WTC11 (cell line): Measurements from ENCODE around the gene GNB2.
"Not testable (repeated sequence)": the region's sequence is repeated elsewhere in the genome, so short reads cannot be mapped to it uniquely, and the experiment has no call there.

Experiments
- ATF1 ChIP-seq: sonication (generic); formaldehyde crosslinking; IDR thresholded peaks from 2 replicates; pipeline ENCODE4 v1.8.1; 2023; ENCODE audit warnings: mild to moderate bottlenecking, moderate library complexity, missing genetic modification reagents
- IRF2 ChIP-seq: sonication (generic); formaldehyde crosslinking; IDR thresholded peaks from 2 replicates; pipeline ENCODE4 v1.8.0; 2022; ENCODE audit warnings: low read depth, missing genetic modification reagents, borderline replicate concordance
- NFYB ChIP-seq: sonication (generic); formaldehyde crosslinking; conservative IDR thresholded peaks from 2 replicates; pipeline ENCODE4 v1.8.0; 2022; ENCODE audit warnings: low read depth, missing genetic modification reagents
- NR2C2 ChIP-seq: sonication (generic); formaldehyde crosslinking; IDR thresholded peaks from 2 replicates; pipeline ENCODE4 v1.8.0; 2022; ENCODE audit warnings: mild to moderate bottlenecking, missing genetic modification reagents
- SP1 ChIP-seq: sonication (generic); formaldehyde crosslinking; conservative IDR thresholded peaks from 2 replicates; pipeline ENCODE4 v1.8.1; 2022; ENCODE audit warnings: missing genetic modification reagents
- TEAD1 ChIP-seq: sonication (generic); formaldehyde crosslinking; IDR thresholded peaks from 2 replicates; pipeline ENCODE4 v1.8.0; 2022; ENCODE audit warnings: mild to moderate bottlenecking, missing genetic modification reagents
- TF ChIP-seq, protein P1 (sequence below): sonication (generic); formaldehyde crosslinking; IDR thresholded peaks from 2 replicates; pipeline ENCODE4 v1.8.0; 2022; ENCODE audit warnings: mild to moderate bottlenecking, missing genetic modification reagents
- TF ChIP-seq, protein P2 (sequence below): fragments of 200-600 bp; IDR thresholded peaks from 2 replicates; pipeline ENCODE4 v1.8.0; 2022; ENCODE audit warnings: antibody characterized with exemption
- TF ChIP-seq, protein P3 (sequence below): sonication (generic); formaldehyde crosslinking; IDR thresholded peaks from 2 replicates; pipeline ENCODE4 v1.8.0; 2022; ENCODE audit warnings: mild to moderate bottlenecking, missing genetic modification reagents
- TF ChIP-seq, protein P4 (sequence below): sonication (generic); formaldehyde crosslinking; IDR thresholded peaks from 2 replicates; pipeline ENCODE4 v1.8.0; 2022; ENCODE audit warnings: missing genetic modification reagents

DNA sequence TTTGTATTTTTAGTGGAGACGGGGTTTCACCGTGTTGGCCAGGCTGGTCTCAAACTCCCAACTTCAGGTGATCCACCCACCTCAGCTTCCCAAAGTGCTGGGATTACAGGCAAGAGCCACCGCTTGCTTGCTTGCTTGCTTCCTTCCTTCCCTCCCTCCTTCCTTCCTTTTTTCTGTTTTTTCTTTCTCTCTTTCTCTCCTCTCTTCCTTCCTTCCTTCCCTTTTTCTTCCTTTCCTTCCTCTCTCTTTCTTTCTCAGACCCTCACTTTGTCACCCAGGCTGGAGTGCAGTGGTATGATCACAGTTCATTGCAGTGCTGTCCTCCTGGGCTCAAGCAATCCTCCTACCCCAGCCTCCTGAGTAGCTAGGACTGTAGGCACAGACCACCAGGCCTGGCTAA lies 27.5 kb downstream of the GNB2 start:
- not testable (repeated sequence) for TF ChIP-seq IRF2 (CRISPR knock-in tag); NFYB (CRISPR knock-in tag); TEAD1 (CRISPR knock-in tag); ATF1; NR2C2 (CRISPR knock-in tag); SP1 (CRISPR knock-in tag)
- TF ChIP-seq, protein P1, sequence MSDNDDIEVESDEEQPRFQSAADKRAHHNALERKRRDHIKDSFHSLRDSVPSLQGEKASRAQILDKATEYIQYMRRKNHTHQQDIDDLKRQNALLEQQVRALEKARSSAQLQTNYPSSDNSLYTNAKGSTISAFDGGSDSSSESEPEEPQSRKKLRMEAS (CRISPR knock-in tag), result not testable (repeated sequence)
- TF ChIP-seq, protein P2, sequence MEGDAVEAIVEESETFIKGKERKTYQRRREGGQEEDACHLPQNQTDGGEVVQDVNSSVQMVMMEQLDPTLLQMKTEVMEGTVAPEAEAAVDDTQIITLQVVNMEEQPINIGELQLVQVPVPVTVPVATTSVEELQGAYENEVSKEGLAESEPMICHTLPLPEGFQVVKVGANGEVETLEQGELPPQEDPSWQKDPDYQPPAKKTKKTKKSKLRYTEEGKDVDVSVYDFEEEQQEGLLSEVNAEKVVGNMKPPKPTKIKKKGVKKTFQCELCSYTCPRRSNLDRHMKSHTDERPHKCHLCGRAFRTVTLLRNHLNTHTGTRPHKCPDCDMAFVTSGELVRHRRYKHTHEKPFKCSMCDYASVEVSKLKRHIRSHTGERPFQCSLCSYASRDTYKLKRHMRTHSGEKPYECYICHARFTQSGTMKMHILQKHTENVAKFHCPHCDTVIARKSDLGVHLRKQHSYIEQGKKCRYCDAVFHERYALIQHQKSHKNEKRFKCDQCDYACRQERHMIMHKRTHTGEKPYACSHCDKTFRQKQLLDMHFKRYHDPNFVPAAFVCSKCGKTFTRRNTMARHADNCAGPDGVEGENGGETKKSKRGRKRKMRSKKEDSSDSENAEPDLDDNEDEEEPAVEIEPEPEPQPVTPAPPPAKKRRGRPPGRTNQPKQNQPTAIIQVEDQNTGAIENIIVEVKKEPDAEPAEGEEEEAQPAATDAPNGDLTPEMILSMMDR, result not testable (repeated sequence)
- TF ChIP-seq, protein P3, sequence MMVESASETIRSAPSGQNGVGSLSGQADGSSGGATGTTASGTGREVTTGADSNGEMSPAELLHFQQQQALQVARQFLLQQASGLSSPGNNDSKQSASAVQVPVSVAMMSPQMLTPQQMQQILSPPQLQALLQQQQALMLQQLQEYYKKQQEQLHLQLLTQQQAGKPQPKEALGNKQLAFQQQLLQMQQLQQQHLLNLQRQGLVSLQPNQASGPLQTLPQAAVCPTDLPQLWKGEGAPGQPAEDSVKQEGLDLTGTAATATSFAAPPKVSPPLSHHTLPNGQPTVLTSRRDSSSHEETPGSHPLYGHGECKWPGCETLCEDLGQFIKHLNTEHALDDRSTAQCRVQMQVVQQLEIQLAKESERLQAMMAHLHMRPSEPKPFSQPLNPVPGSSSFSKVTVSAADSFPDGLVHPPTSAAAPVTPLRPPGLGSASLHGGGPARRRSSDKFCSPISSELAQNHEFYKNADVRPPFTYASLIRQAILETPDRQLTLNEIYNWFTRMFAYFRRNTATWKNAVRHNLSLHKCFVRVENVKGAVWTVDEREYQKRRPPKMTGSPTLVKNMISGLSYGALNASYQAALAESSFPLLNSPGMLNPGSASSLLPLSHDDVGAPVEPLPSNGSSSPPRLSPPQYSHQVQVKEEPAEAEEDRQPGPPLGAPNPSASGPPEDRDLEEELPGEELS (CRISPR knock-in tag), result not testable (repeated sequence)
- TF ChIP-seq, protein P4, sequence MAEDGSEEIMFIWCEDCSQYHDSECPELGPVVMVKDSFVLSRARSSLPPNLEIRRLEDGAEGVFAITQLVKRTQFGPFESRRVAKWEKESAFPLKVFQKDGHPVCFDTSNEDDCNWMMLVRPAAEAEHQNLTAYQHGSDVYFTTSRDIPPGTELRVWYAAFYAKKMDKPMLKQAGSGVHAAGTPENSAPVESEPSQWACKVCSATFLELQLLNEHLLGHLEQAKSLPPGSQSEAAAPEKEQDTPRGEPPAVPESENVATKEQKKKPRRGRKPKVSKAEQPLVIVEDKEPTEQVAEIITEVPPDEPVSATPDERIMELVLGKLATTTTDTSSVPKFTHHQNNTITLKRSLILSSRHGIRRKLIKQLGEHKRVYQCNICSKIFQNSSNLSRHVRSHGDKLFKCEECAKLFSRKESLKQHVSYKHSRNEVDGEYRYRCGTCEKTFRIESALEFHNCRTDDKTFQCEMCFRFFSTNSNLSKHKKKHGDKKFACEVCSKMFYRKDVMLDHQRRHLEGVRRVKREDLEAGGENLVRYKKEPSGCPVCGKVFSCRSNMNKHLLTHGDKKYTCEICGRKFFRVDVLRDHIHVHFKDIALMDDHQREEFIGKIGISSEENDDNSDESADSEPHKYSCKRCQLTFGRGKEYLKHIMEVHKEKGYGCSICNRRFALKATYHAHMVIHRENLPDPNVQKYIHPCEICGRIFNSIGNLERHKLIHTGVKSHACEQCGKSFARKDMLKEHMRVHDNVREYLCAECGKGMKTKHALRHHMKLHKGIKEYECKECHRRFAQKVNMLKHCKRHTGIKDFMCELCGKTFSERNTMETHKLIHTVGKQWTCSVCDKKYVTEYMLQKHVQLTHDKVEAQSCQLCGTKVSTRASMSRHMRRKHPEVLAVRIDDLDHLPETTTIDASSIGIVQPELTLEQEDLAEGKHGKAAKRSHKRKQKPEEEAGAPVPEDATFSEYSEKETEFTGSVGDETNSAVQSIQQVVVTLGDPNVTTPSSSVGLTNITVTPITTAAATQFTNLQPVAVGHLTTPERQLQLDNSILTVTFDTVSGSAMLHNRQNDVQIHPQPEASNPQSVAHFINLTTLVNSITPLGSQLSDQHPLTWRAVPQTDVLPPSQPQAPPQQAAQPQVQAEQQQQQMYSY (CRISPR knock-in tag), result not testable (repeated sequence)
